Muscle of leg (tissue), 11 donors: ENCODE data around the gene BTBD7. TPM values are rescaled to one million over a fixed set of nuclear protein-coding genes. Genes with fewer than 3 reads are reported as not detected.
A peak's percentile ranks its signal among the peaks of the same experiment; 100 is the strongest.

Source experiments
- DNase-seq: peaks from one replicate; pipeline ENCODE4 v3.0.0; 2013
- H3K27ac ChIP-seq: one replicate; pipeline ENCODE4 v1.5.1; 2013; ENCODE audit warnings: mild to moderate bottlenecking, low read length, control low read depth
- H3K27me3 ChIP-seq: one replicate; pipeline ENCODE4 v1.6.1; 2013; ENCODE audit warnings: low read length; ENCODE audit not compliant: control insufficient read depth, insufficient read depth
- H3K36me3 ChIP-seq: one replicate; pipeline ENCODE4 v1.6.1; 2013; ENCODE audit warnings: low read length; ENCODE audit not compliant: control insufficient read depth, insufficient read depth
- H3K4me1 ChIP-seq: one replicate; pipeline ENCODE4 v1.6.1; 2013; ENCODE audit warnings: low read length; ENCODE audit not compliant: control insufficient read depth, insufficient read depth
- H3K4me3 ChIP-seq: one replicate; pipeline ENCODE4 v1.5.1; 2013; ENCODE audit warnings: low read length, control low read depth
- H3K9me3 ChIP-seq: replicated peaks from 2 replicates; pipeline ENCODE4 v1.6.1; 2013; ENCODE audit warnings: low read depth, low read length; ENCODE audit not compliant: control insufficient read depth
- WGBS: methylation state at CpG from one replicate; pipeline ENCODE4 v1.1.5; 2013; ENCODE audit warnings: missing lambda C conversion rate; ENCODE audit not compliant: insufficient coverage; 5-methylcytosine and 5-hydroxymethylcytosine counted together
- polyA plus RNA-seq, 8 donors: library from polyadenylated mRNA; unstranded; fragments of 120-200 nt; gene quantifications; one replicate each; pipeline versions ENCODE4 v1.2.1 to v1.2.3, GENCODE V29; 2013; ENCODE audit warnings: inconsistent platforms in 1 of 8, low replicate concordance in 1 of 8; ENCODE audit not compliant: insufficient read length in 8 of 8, insufficient read depth in 1 of 8
- total RNA-seq: library from RNA; stranded (reverse); fragments of 120-200 nt; gene quantifications from one replicate; pipeline ENCODE4 v1.2.4, GENCODE V29; 2013

BTBD7 gene
- total and polyA plus RNA-seq, 9 donors = 17.2 to 27.2 (median 20.5) TPM

DNA sequence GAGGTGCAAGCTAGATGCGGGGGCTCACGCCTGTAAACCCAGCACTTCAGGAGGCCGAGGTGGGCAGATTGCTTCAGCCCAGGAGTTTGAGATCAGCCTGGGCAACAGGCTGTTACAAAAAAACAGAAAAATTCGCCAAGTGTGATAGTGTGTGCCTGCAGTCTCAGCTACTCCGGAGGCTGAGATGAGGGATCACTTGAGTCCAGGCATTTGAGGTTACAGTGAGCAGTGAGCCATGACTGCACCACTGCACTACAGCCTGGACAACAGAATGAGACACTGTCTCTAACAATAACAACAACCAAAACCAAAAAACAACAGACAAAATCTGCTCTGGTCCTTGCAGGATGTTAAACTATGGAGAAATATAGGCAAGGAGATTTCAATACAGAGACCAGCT is 13.9 kb downstream of the BTBD7 start:
- Histone ChIP-seq H3K27ac (no peak overlapping the region), H3K4me1 (no peaks in the 10 kb centered on the region), H3K36me3 (no peaks in the 10 kb centered on the region), H3K9me3 (no peaks in the 10 kb centered on the region), H3K4me3 (no peak overlapping the region), H3K27me3 (no peaks in the 10 kb centered on the region)
- WGBS = 84% methylated on average over 4 of the region's 5 CpGs
- no peak for DNase-seq

GRCh38 chr14:93317875-93318807 is 14.7 kb downstream of the BTBD7 start:
- H3K36me3 ChIP-seq = no peaks in the 10 kb centered on the region
- H3K4me1 ChIP-seq = no peaks in the 10 kb centered on the region
- no peak overlapping the region for H3K4me3 ChIP-seq
- peak; percentile 33 for DNase-seq
- H3K27ac ChIP-seq = no peak overlapping the region
- no peaks in the 10 kb centered on the region for H3K9me3 ChIP-seq
- no peaks in the 10 kb centered on the region for H3K27me3 ChIP-seq
- WGBS = no CpG with 5 or more reads among the region's 6 CpGs

- Histone ChIP-seq H3K9me3 (no peaks in the 10 kb centered on the region), H3K36me3 (no peaks in the 10 kb centered on the region), H3K4me1 (no peaks in the 10 kb centered on the region), H3K4me3 (no peak overlapping the region), H3K27ac (no peak overlapping the region), H3K27me3 (no peaks in the 10 kb centered on the region)
- no CpG with 5 or more reads among the region's 7 CpGs for WGBS
- no peak for DNase-seq
These were observed 15.5 kb downstream of the BTBD7 start for GRCh38 chr14:93317210-93317874.

- no peak overlapping the region for H3K27ac ChIP-seq
- H3K4me1 ChIP-seq = no peaks in the 10 kb centered on the region
- H3K4me3 ChIP-seq = no peak overlapping the region
- no peaks in the 10 kb centered on the region for H3K9me3 ChIP-seq
- WGBS = 60% methylated on average over 1 of the region's 4 CpGs
- DNase-seq = no peak
- no peaks in the 10 kb centered on the region for H3K27me3 ChIP-seq
- H3K36me3 ChIP-seq = no peaks in the 10 kb centered on the region
These were observed 16.1 kb downstream of the BTBD7 start for GRCh38 chr14:93316716-93317115.

GRCh38 chr14:93315575-93315974 is 17.3 kb downstream of the BTBD7 start:
- Histone ChIP-seq H3K27ac (no peak overlapping the region), H3K27me3 (no peaks in the 10 kb centered on the region), H3K4me1 (no peaks in the 10 kb centered on the region), H3K36me3 (no peaks in the 10 kb centered on the region), H3K4me3 (no peak overlapping the region), H3K9me3 (no peaks in the 10 kb centered on the region)
- no peak for DNase-seq

DNA sequence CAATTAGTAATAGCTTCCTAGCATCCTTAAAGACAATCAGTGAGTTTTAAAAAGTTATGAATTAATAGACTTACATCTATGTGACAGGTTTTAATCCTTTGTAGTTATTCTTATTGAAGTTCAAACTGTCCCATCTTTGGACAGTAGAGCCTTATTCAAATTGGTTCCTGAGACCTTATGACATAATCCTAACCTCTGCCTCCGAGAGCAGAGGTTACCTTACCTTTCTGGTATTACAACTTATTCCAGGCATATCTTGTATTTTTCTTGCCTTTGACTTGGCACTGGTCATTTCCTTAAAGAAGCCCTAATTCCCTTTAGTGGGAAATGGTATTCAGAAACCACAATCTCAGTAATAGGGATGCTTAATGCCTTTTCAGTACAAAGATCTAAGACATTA is 21.8 kb downstream of the BTBD7 start:
- Histone ChIP-seq H3K4me3 (no peak overlapping the region), H3K9me3 (no peaks in the 10 kb centered on the region), H3K27ac (no peak overlapping the region), H3K27me3 (no peaks in the 10 kb centered on the region), H3K36me3 (no peaks in the 10 kb centered on the region), H3K4me1 (no peaks in the 10 kb centered on the region)
- no peak for DNase-seq
- 20% methylated on average over 1 of the region's 1 CpG for WGBS

DNA sequence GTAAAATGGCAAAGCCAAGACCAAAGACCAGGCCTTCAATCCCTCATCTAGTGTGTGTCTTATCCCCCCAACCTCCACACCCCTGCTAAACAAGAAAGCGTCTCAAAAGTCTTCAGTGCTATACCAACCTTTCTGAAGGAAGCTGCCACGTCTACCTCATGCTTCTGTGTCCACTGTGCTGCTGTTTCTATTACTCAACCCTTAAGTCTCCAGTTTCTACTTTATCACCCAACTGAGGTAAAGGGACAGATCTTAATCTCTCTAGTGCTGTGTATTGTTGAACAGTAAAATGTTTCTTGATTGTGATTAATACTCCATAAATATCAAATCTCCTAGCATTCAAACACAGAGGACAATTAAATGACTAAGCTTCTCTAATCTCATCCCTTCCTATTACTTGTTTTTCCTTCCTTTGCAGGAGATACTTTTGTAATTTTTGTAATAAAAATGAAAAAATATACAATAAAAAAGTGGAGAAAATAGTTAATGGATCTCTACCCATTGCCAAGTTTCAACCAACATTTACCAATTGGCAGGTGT is 23.3 kb downstream of the BTBD7 start:
- 100% methylated on average over 2 of the region's 2 CpGs for WGBS
- Histone ChIP-seq H3K4me1 (no peaks in the 10 kb centered on the region), H3K9me3 (no peaks in the 10 kb centered on the region), H3K36me3 (no peaks in the 10 kb centered on the region), H3K4me3 (no peak overlapping the region), H3K27me3 (no peaks in the 10 kb centered on the region), H3K27ac (no peak overlapping the region)
- DNase-seq = no peak

- Histone ChIP-seq H3K4me1 (no peaks in the 10 kb centered on the region), H3K4me3 (no peak overlapping the region), H3K27me3 (no peaks in the 10 kb centered on the region), H3K36me3 (no peaks in the 10 kb centered on the region), H3K27ac (no peak overlapping the region), H3K9me3 (no peaks in the 10 kb centered on the region)
- WGBS = 83% methylated on average over 1 of the region's 2 CpGs
- no peak for DNase-seq
These were observed 24.0 kb downstream of the BTBD7 start for GRCh38 chr14:93308686-93309345.

- H3K27ac ChIP-seq = no peak overlapping the region
- H3K4me3 ChIP-seq = no peak overlapping the region
- no peaks in the 10 kb centered on the region for H3K27me3 ChIP-seq
- no peak for DNase-seq
- no peaks in the 10 kb centered on the region for H3K9me3 ChIP-seq
- H3K36me3 ChIP-seq = no peaks in the 10 kb centered on the region
- H3K4me1 ChIP-seq = no peaks in the 10 kb centered on the region
These were observed 26.0 kb downstream of the BTBD7 start for GRCh38 chr14:93306812-93307211.
